Suppressor macrophage treated with lipopolysaccharide for 4 hours (primary cell): ENCODE data around the gene INVS.
A peak's percentile ranks its signal among the peaks of the same experiment; 100 is the strongest.

ENCODE experiments used
- DNase-seq: peaks from one replicate; pipeline ENCODE4 v3.0.0-alpha.2; 2020

Gene INVS

DNA sequence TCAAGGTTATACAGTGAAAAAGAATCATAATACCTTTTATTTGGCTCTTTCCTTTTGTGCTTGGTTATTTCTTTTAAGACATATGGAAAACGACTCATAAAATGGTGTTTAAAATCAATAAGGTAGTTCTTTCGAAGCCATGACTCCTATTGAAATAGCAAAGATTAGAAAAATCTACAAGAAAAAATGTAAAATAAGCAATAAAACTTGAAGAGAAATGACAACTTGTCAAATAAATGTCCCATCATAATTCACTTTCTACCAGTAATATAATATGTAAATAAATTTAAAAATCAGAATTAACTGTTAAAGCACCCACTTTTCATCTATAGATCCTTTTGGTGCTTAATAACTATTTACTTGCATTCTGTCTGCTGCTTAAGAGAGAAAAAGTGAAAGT is 241.2 kb downstream of the INVS start:
- no peak for DNase-seq

DNA sequence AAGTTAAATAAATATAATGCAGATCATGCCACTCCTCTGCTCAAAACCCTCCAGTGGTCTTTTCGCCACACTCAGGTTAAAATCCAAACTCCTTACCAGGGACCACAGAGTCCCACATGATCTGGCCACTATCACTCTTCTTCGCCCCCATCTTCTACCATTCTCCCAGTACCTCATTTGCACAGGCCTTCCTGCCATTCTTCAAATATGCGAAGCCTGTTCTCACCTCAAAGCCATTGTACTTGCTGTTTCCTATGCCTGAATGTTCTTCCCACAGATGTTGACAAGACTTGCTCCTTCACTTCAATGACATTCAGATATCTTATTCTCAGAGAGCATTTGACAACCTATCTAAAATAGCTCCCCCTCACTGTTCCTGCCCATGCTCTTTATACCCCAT is 242.8 kb downstream of the INVS start:
- DNase-seq: no peak

DNA sequence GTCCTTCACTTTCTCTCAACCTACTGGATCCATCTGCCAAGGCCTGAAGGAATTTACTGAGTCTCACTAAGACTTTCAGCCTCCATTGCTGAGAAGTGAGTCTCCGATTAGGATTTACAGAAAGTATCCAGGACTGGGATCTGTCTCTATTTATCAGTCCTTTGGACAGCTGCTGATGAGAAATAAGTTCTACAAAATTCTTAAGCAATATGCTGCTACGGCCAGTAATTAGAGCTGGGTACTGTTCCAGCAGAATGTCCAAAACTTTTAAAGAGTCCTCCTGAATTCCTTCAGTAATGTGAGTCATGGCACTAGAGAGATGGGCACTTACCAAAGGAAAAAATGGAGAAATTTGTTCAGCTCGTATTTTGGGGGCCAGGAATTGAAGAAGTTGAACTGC is 247.8 kb downstream of the INVS start:
- DNase-seq: no peak

DNA sequence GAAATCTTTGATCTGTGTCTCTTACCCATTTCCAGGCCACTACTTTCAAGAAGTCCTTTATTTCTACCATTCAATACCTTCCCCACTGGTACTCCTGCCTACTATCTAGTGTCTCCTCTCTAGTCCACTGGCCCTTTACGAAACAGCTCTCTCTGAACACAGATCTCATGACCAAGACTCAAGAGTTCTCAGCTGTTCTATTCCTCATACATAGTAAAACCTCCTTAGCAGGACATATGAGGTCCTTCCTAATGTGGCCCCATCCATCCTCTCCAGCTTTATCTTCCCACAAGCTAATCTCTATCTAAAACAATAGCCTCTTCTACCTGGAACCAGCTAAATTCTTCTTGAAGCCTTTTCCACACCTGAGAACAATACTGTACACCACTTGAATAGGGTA is 251.1 kb downstream of the INVS start:
- peak; percentile 9 for DNase-seq
